HepG2 (cell line): ENCODE data around the gene DMPK. TPM values are rescaled to one million over a fixed set of nuclear protein-coding genes. Genes with fewer than 3 reads are reported as not detected.

Source experiments
- ZNF124 ChIP-seq: sonication (generic); formaldehyde crosslinking; IDR thresholded peaks from 2 replicates; pipeline ENCODE4 v1.4.0; 2020; ENCODE audit warnings: missing genetic modification reagents
- ZNF558 ChIP-seq: sonication (generic); formaldehyde crosslinking; IDR thresholded peaks from 2 replicates; pipeline ENCODE4 v1.9.0; 2022; ENCODE audit warnings: mild to moderate bottlenecking, missing genetic modification reagents, borderline replicate concordance
- polyA plus RNA-seq, 8 experiments: library from polyadenylated mRNA; depleted of rRNA in 3 of 8; stranded (reverse) in 7 of 8; unstranded in 1 of 8; fragments of >200 nt; fragmentation: Illumina TruSeq in 4 of 8; extraction: Trizol in 4 of 8; gene quantifications; 2 replicates each; pipeline versions ENCODE4 v1.2.1 to v1.2.3, GENCODE V29; 2011 to 2016; ENCODE audit warnings: low read depth in 4 of 8, missing spikeins in 1 of 8, mixed read lengths in 1 of 8; ENCODE audit not compliant: insufficient read depth in 1 of 8
- total RNA-seq, 5 experiments: library from RNA; depleted of rRNA; stranded (reverse); fragments of >200 nt; fragmentation: Illumina TruSeq; extraction: Trizol; gene quantifications; 2 replicates each; pipeline ENCODE4 v1.2.3, GENCODE V29; 2016; ENCODE audit warnings: low read depth in 1 of 5
- TF ChIP-seq, protein P1 (sequence below): sonication (generic); formaldehyde crosslinking; IDR thresholded peaks from 2 replicates; pipeline ENCODE4 v1.4.0; 2020; ENCODE audit warnings: mild to moderate bottlenecking, missing genetic modification reagents
- TF ChIP-seq, protein P2 (sequence below): sonication (generic); formaldehyde crosslinking; IDR thresholded peaks from 2 replicates; pipeline ENCODE4 v1.4.0; 2020; ENCODE audit warnings: missing genetic modification reagents

The DMPK gene
- total and polyA plus RNA-seq, 2 of the 13 experiments (the other 11 are each of a cell fraction or from before 2014, with no cell fraction given) = 5.3 to 8.8 TPM

DNA sequence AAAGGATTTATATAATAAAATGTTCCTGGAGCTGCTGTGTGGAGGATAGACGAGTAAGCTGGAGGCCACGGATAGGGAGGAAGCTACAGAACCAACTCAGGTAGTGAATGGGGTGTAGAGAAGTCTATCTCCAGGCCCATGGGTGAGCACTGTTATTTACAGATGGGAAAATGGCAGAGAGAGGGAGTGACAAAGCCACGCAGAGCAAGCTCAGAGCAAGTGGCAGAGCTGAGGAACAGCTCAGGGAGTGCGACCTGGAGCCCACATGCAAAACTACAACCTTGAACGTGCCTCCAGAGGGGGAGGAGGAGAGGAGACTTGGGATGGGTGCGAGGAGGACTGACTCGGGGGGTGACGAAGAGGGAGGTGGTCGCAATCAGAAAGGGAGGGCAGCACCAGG is 46.2 kb upstream of the DMPK start (continued):
- TF ChIP-seq, protein P1, sequence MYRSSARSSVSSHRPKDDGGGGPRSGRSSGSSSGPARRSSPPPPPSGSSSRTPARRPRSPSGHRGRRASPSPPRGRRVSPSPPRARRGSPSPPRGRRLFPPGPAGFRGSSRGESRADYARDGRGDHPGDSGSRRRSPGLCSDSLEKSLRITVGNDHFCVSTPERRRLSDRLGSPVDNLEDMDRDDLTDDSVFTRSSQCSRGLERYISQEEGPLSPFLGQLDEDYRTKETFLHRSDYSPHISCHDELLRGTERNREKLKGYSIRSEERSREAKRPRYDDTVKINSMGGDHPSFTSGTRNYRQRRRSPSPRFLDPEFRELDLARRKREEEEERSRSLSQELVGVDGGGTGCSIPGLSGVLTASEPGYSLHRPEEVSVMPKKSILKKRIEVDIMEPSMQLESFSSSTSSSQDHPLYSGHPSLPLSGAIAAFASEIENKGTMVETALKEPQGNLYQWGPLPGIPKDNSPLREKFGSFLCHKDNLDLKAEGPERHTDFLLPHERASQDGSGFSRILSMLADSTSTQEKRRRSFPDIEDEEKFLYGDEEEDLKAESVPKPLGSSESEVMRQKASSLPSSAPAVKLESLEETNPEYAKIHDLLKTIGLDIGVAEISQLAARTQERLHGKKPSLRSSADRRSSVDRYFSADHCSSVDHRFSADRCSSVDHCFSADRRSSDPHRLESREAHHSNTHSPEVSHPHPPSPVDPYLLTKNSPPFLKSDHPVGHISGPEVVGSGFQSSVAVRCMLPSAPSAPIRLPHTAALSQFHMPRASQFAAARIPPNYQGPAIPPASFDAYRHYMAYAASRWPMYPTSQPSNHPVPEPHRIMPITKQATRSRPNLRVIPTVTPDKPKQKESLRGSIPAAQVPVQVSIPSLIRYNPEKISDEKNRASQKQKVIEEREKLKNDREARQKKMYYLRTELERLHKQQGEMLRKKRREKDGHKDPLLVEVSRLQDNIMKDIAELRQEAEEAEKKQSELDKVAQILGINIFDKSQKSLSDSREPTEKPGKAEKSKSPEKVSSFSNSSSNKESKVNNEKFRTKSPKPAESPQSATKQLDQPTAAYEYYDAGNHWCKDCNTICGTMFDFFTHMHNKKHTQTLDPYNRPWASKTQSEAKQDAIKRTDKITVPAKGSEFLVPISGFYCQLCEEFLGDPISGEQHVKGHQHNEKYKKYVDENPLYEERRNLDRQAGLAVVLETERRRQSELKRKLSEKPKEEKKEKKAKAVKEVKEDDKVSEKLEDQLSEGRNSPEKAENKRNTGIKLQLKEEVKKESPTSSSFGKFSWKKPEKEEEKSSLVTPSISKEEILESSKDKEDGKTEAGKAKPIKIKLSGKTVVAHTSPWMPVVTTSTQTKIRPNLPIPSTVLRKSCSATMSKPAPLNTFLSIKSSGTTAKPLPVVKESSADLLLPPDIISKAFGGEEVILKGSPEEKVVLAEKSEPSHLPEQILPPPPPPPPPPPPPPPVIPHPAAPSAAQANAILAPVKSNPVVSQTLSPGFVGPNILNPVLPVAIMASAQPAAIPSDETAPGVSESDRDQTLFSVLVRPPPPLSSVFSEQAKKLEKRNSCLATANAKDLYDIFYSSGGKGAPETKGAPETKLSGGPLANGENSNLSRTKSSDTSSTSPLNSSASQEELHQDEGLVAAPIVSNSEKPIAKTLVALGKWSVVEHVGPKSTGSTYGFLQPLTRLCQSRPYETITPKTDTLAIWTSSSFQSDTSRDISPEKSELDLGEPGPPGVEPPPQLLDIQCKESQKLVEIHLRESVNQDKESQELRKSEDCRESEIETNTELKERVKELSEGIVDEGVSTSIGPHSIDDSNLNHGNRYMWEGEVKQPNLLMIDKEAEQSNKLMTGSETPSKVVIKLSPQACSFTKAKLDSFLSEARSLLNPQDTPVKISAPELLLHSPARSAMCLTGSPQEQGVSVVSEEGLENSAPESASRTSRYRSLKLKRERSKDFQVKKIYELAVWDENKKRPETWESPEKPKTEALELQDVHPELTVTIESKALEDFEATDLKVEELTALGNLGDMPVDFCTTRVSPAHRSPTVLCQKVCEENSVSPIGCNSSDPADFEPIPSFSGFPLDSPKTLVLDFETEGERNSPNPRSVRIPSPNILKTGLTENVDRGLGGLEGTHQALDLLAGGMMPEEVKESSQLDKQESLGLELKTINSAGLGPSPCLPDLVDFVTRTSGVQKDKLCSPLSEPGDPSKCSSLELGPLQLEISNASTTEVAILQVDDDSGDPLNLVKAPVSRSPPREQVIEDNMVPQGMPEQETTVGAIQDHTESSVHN (CRISPR knock-in tag) = no peak
- TF ChIP-seq ZNF558 (no peak), ZNF124 (no peak)
- TF ChIP-seq, protein P2, sequence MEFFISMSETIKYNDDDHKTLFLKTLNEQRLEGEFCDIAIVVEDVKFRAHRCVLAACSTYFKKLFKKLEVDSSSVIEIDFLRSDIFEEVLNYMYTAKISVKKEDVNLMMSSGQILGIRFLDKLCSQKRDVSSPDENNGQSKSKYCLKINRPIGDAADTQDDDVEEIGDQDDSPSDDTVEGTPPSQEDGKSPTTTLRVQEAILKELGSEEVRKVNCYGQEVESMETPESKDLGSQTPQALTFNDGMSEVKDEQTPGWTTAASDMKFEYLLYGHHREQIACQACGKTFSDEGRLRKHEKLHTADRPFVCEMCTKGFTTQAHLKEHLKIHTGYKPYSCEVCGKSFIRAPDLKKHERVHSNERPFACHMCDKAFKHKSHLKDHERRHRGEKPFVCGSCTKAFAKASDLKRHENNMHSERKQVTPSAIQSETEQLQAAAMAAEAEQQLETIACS (CRISPR knock-in tag) = no peak
- TF ChIP-seq, all 625 proteins: peak for 0
